Endometrial microvascular endothelial cells (primary cell): ENCODE measurements around the gene NBPF11. TPM values are rescaled to one million over a fixed set of nuclear protein-coding genes. Genes with fewer than 3 reads are reported as not detected.
"Not testable (repeated sequence)": the region's sequence is repeated elsewhere in the genome, so short reads cannot be mapped to it uniquely, and the experiment has no call there.

Source experiments
- in situ Hi-C: cut with HindIII; loops from 2 replicates; pipeline ENCODE4 v1.10.0; 2017; ENCODE audit warnings: low sequenced_read_pairs, low pct_unique_long_range_greater_than_20kb; ENCODE audit errors: inconsistent ontology term
- total RNA-seq: library from RNA; depleted of rRNA; stranded (reverse); fragments of >200 nt; gene quantifications from one replicate; pipeline ENCODE4 v1.2.3, GENCODE V29; 2015; ENCODE audit errors: inconsistent ontology term

NBPF11 gene
- total RNA-seq, result 3.0 TPM

GRCh38 chr1:148151911-148152656 lies at the start of gene NBPF11:
Gene NBPF11, minus strand, starts transcription at chr1:148152281. Its CDS starts 25,278 bp downstream, at chr1:148127003.
- in situ Hi-C loops, result not testable (repeated sequence)

- in situ Hi-C loops, result not testable (repeated sequence)
These were observed 45.3 kb upstream of the NBPF11 start for GRCh38 chr1:148197396-148197795.

GRCh38 chr1:148196949-148197348 lies 44.9 kb upstream of the NBPF11 start:
- in situ Hi-C loops, result not testable (repeated sequence)

GRCh38 chr1:148195115-148195514 lies 43.0 kb upstream of the NBPF11 start:
- in situ Hi-C loops, result not testable (repeated sequence)

GRCh38 chr1:148188768-148189167 lies 36.7 kb upstream of the NBPF11 start:
- in situ Hi-C loops, result not testable (repeated sequence)

GRCh38 chr1:148178682-148179081 lies 26.6 kb upstream of the NBPF11 start:
- in situ Hi-C loops, result not testable (repeated sequence)

GRCh38 chr1:148175414-148175813 lies 23.3 kb upstream of the NBPF11 start:
- in situ Hi-C loops, result not testable (repeated sequence)

- in situ Hi-C loops, result not testable (repeated sequence)
These were observed 19.9 kb upstream of the NBPF11 start for GRCh38 chr1:148171995-148172394.

GRCh38 chr1:148166558-148167492 lies 14.7 kb upstream of the NBPF11 start:
- in situ Hi-C loops, result no loop called here

- in situ Hi-C loops, result no loop called here
These were observed 10.3 kb upstream of the NBPF11 start for GRCh38 chr1:148162363-148162762.

GRCh38 chr1:148161053-148161901 lies 9.2 kb upstream of the NBPF11 start:
- in situ Hi-C loops, result no loop called here

GRCh38 chr1:148160343-148161052 lies 8.4 kb upstream of the NBPF11 start:
- in situ Hi-C loops, result no loop called here

- in situ Hi-C loops, result no loop called here
These were observed 7.9 kb upstream of the NBPF11 start for GRCh38 chr1:148160048-148160342.

GRCh38 chr1:148158341-148159003 lies 6.4 kb upstream of the NBPF11 start:
- in situ Hi-C loops, result no loop called here

GRCh38 chr1:148157803-148158202 lies 5.7 kb upstream of the NBPF11 start:
- in situ Hi-C loops, result not testable (repeated sequence)

GRCh38 chr1:148155494-148156275 lies 3.6 kb upstream of the NBPF11 start:
- in situ Hi-C loops, result not testable (repeated sequence)

GRCh38 chr1:148152795-148153194 lies 714 bp upstream of the NBPF11 start:
- in situ Hi-C loops, result not testable (repeated sequence)
